Measurements from ENCODE around the gene CHSY3.

The CHSY3 gene

DNA sequence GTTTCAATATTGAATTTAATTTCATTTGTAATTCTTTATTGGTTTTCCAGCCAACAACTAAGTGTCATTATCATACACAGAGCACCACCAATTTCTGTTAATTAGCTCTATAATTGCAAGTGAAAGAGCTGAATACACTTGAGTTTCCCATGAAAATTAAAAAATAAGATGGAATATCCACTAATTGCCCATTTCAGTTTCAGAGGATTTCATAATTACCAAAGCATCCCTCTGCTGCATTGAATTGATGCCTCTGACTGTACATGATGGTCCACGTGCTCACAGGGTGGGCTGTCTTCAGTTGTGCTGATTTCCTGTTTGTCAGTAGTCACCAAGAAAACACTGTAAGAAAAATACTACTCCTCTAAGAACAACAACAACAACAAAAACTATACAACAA, 163.8 kb downstream of the CHSY3 start:
- Histone ChIP-seq H3K27ac (ENCODE audit: extremely low read depth, low read depth, low read length) (no peak overlapping the region), H3K4me3 (ENCODE audit: low read depth, low read length) (no peak overlapping the region), H3K9me3 (ENCODE audit: control insufficient read depth, insufficient read depth, low read depth, low read length) (no peaks in the 10 kb centered on the region), H3K4me1 (ENCODE audit: control insufficient read depth, insufficient read depth, low read length) (no peaks in the 10 kb centered on the region), H3K36me3 (ENCODE audit: control insufficient read depth in 2 of 2, insufficient read depth in 1 of 2, low read length in 2 of 2) (no peaks in the 10 kb centered on the region)
- CTCF ChIA-PET, result no interaction called here
- TF ChIP-seq ZNF16 (tag by site-specific recombination; IDR thresholded peaks at IDR 0.05; ENCODE audit: low read depth) (no peak), ZNF335 (tag by site-specific recombination; conservative IDR thresholded peaks at IDR 0.05) (no peak)
- POLR2A ChIA-PET, result no interaction called here

- ChIA-PET CTCF (no interaction called here), POLR2A (no interaction called here)
- no peak overlapping the region for H3K4me3 ChIP-seq (ENCODE audit: low read depth, low read length)
- H3K27ac ChIP-seq (ENCODE audit: extremely low read depth, low read depth, low read length), result no peak overlapping the region
- no peaks in the 10 kb centered on the region for H3K36me3 ChIP-seq (ENCODE audit: control insufficient read depth in 2 of 2, insufficient read depth in 1 of 2, low read length in 2 of 2)
- TF ChIP-seq PRDM1 (tag by site-specific recombination; IDR thresholded peaks at IDR 0.05), result no peak
- TF ChIP-seq, protein P1, sequence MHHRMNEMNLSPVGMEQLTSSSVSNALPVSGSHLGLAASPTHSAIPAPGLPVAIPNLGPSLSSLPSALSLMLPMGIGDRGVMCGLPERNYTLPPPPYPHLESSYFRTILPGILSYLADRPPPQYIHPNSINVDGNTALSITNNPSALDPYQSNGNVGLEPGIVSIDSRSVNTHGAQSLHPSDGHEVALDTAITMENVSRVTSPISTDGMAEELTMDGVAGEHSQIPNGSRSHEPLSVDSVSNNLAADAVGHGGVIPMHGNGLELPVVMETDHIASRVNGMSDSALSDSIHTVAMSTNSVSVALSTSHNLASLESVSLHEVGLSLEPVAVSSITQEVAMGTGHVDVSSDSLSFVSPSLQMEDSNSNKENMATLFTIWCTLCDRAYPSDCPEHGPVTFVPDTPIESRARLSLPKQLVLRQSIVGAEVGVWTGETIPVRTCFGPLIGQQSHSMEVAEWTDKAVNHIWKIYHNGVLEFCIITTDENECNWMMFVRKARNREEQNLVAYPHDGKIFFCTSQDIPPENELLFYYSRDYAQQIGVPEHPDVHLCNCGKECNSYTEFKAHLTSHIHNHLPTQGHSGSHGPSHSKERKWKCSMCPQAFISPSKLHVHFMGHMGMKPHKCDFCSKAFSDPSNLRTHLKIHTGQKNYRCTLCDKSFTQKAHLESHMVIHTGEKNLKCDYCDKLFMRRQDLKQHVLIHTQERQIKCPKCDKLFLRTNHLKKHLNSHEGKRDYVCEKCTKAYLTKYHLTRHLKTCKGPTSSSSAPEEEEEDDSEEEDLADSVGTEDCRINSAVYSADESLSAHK (tag by site-specific recombination; IDR thresholded peaks at IDR 0.05), result no peak
- TF ChIP-seq ZNF610 (tag by site-specific recombination; IDR thresholded peaks at IDR 0.05; ENCODE audit: borderline replicate concordance), result no peak
- TF ChIP-seq ZNF394 (tag by site-specific recombination; IDR thresholded peaks at IDR 0.05; ENCODE audit: borderline replicate concordance), result no peak
- TF ChIP-seq KLF1 (tag by site-specific recombination; IDR thresholded peaks at IDR 0.05), result no peak
- no peak for TF ChIP-seq MYNN (tag by site-specific recombination; IDR thresholded peaks at IDR 0.05; ENCODE audit: borderline replicate concordance)
- TF ChIP-seq ZNF169 (tag by site-specific recombination; IDR thresholded peaks at IDR 0.05), result no peak
- TF ChIP-seq, protein P2, sequence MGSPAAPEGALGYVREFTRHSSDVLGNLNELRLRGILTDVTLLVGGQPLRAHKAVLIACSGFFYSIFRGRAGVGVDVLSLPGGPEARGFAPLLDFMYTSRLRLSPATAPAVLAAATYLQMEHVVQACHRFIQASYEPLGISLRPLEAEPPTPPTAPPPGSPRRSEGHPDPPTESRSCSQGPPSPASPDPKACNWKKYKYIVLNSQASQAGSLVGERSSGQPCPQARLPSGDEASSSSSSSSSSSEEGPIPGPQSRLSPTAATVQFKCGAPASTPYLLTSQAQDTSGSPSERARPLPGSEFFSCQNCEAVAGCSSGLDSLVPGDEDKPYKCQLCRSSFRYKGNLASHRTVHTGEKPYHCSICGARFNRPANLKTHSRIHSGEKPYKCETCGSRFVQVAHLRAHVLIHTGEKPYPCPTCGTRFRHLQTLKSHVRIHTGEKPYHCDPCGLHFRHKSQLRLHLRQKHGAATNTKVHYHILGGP (tag by site-specific recombination; IDR thresholded peaks at IDR 0.05), result no peak
- no peak for TF ChIP-seq ZNF23 (tag by site-specific recombination; IDR thresholded peaks at IDR 0.05; ENCODE audit: borderline replicate concordance)
- no peak for TF ChIP-seq MZF1 (tag by site-specific recombination; IDR thresholded peaks at IDR 0.05; ENCODE audit: borderline replicate concordance)
- TF ChIP-seq ZNF140 (tag by site-specific recombination; IDR thresholded peaks at IDR 0.05), result no peak
- no peak for TF ChIP-seq ZNF37A (tag by site-specific recombination; IDR thresholded peaks at IDR 0.05)
- no peak for TF ChIP-seq ZNF155 (tag by site-specific recombination; IDR thresholded peaks at IDR 0.05)
- TF ChIP-seq ZNF24 (tag by site-specific recombination; IDR thresholded peaks at IDR 0.05), result no peak
- TF ChIP-seq ELK4 (IDR thresholded peaks at IDR 0.05; ENCODE audit: borderline replicate concordance, low read depth, low read length), result no peak
- no peak for TF ChIP-seq ZNF571 (tag by site-specific recombination; IDR thresholded peaks at IDR 0.05)
- TF ChIP-seq ZNF510 (tag by site-specific recombination; IDR thresholded peaks at IDR 0.05; ENCODE audit: insufficient replicate concordance), result no peak
- no peak for TF ChIP-seq ZSCAN23 (tag by site-specific recombination; IDR thresholded peaks at IDR 0.05)
- H3K4me1 ChIP-seq (ENCODE audit: control insufficient read depth, insufficient read depth, low read length), result no peaks in the 10 kb centered on the region
- H3K9me3 ChIP-seq (ENCODE audit: control insufficient read depth, insufficient read depth, low read depth, low read length), result no peaks in the 10 kb centered on the region
Measured at GRCh38 chr5:130068988-130069387, 164.7 kb downstream of the CHSY3 start.

Data from HEK293 (cell line).